PC-9 (cell line): ENCODE results near the gene SPON2.

ENCODE experiments used
- CTCF ChIP-seq: fragments of 200-600 bp; sonication (generic); conservative IDR thresholded peaks from 2 replicates; pipeline ENCODE4 v1.6.1; 2017; ENCODE audit warnings: mixed run types, antibody characterized with exemption, mild to moderate bottlenecking, moderate library complexity
- EZH2 ChIP-seq: fragments of 200-600 bp; sonication (generic); IDR thresholded peaks from 2 replicates; pipeline ENCODE4 v1.8.0; 2017; ENCODE audit warnings: antibody characterized with exemption, low read depth

GRCh38 chr4:1172971-1173757 is 781 bp upstream of the SPON2 start:
- TF ChIP-seq CTCF, result no peak
- no peak for TF ChIP-seq EZH2
